SK-N-SH (cell line): Measurements from ENCODE around the gene DNAJC13. TPM values are rescaled to one million over a fixed set of nuclear protein-coding genes. Genes with fewer than 3 reads are reported as not detected.

Experiments
- CTCF ChIA-PET: fragments of 300-600, 350-600 bp; formaldehyde crosslinking; extraction: SDS; loops from one replicate; lab custom pipeline; 2021; lab: Yijun Ruan, JAX
- POLR2A ChIA-PET: fragments of 350-600 bp; sonication (Branson Sonifier 250); formaldehyde crosslinking; extraction: SDS; loops from one replicate; lab custom pipeline; 2020; ENCODE audit warnings: antibody characterized with exemption, inconsistent platforms; lab: Yijun Ruan, JAX
- DNase-seq: peaks from one replicate; pipeline ENCODE4 v3.0.0; 2012
- H2AFZ ChIP-seq: fragments of 200-600 bp; sonication (generic); 2 replicates; pipeline ENCODE4 v1.8.1; 2016; ENCODE audit warnings: antibody characterized with exemption, mild to moderate bottlenecking, low read depth
- H3F3A ChIP-seq: fragments of 200-600 bp; sonication (generic); replicated peaks from 2 replicates; pipeline ENCODE3; 2016; ENCODE audit warnings: antibody characterized with exemption, mild to moderate bottlenecking; ENCODE audit not compliant: insufficient read depth
- H3K27ac ChIP-seq, 2 experiments: fragments of 200-500 bp in 1 of 2; fragments of 200-600 bp in 1 of 2; sonication (Bioruptor generic) in 1 of 2; sonication (generic), shearing (Covaris generic) in 1 of 2; 2 replicates each; pipeline versions ENCODE4 v1.5.1 to v1.6.1; 2014 to 2016; ENCODE audit warnings: low read depth in 2 of 2, inconsistent platforms in 1 of 2, low read length in 1 of 2, mild to moderate bottlenecking in 1 of 2, mixed read lengths in 1 of 2
- H3K27me3 ChIP-seq: fragments of 200-600 bp; sonication (generic), shearing (Covaris generic); 2 replicates; pipeline ENCODE4 v1.6.1; 2016; ENCODE audit warnings: mixed run types; ENCODE audit not compliant: insufficient read depth
- H3K36me3 ChIP-seq, 2 experiments: fragments of 200-500 bp in 1 of 2; fragments of 200-600 bp in 1 of 2; sonication (Bioruptor generic) in 1 of 2; sonication (generic) in 1 of 2; replicated peaks in 1 of 2; 2 replicates each; pipeline versions ENCODE3 to v1.5.1; 2014 to 2016; ENCODE audit warnings: low read length in 1 of 2, mild to moderate bottlenecking in 1 of 2; ENCODE audit not compliant: insufficient read depth in 2 of 2, control insufficient read depth in 1 of 2
- H3K4me1 ChIP-seq, 2 experiments: fragments of 200-500 bp in 1 of 2; fragments of 200-600 bp in 1 of 2; sonication (Bioruptor generic) in 1 of 2; sonication (generic), shearing (Covaris generic) in 1 of 2; 2 replicates each; pipeline versions ENCODE4 v1.5.1 to v1.6.1; 2014 to 2016; ENCODE audit warnings: low read depth in 1 of 2, low read length in 1 of 2, mixed run types in 1 of 2; ENCODE audit not compliant: insufficient read depth in 2 of 2, control insufficient read depth in 1 of 2
- H3K4me2 ChIP-seq: fragments of 200-600 bp; sonication (generic), shearing (Covaris generic); 2 replicates; pipeline ENCODE4 v1.6.1; 2017; ENCODE audit warnings: mixed run types
- H3K4me3 ChIP-seq, 2 experiments: fragments of 200-500 bp in 1 of 2; fragments of 200-600 bp in 1 of 2; sonication (Bioruptor generic) in 1 of 2; sonication (generic), shearing (Covaris generic) in 1 of 2; 2 replicates each; pipeline versions ENCODE4 v1.5.1 to v1.8.1; 2014 to 2016; ENCODE audit warnings: low read depth in 2 of 2, inconsistent platforms in 1 of 2, low read length in 1 of 2, mild to moderate bottlenecking in 1 of 2, mixed read lengths in 1 of 2, moderate library complexity in 1 of 2
- H3K79me2 ChIP-seq: fragments of 200-600 bp; sonication (generic); 2 replicates; pipeline ENCODE4 v1.8.1; 2017; ENCODE audit warnings: mild to moderate bottlenecking; ENCODE audit not compliant: insufficient read depth
- H3K9ac ChIP-seq: fragments of 200-600 bp; sonication (generic); 2 replicates; pipeline ENCODE4 v1.6.1; 2017; ENCODE audit warnings: mixed run types
- H3K9me2 ChIP-seq: fragments of 200-600 bp; sonication (generic); 2 replicates; pipeline ENCODE4 v1.6.1; 2017; ENCODE audit warnings: mixed run types
- H3K9me3 ChIP-seq: fragments of 200-600 bp; sonication (generic); 2 replicates; pipeline ENCODE4 v1.6.1; 2017; ENCODE audit warnings: mixed run types, mild to moderate bottlenecking, moderate library complexity
- H4K20me1 ChIP-seq: fragments of 200-600 bp; sonication (generic); 2 replicates; pipeline ENCODE4 v1.6.1; 2017; ENCODE audit warnings: mild to moderate bottlenecking, mixed run types; ENCODE audit not compliant: insufficient read depth
- CHD2 ChIP-seq: fragments of 150-350 bp; IDR thresholded peaks from 2 replicates; pipeline ENCODE4 v1.6.1; 2018; ENCODE audit warnings: low read length; ENCODE audit not compliant: partially characterized antibody
- EZH2phosphoT487 ChIP-seq: fragments of 200-600 bp; sonication (generic); IDR thresholded peaks from 2 replicates; pipeline ENCODE4 v1.6.1; 2017; ENCODE audit warnings: low read depth, mixed run types, mild to moderate bottlenecking, antibody characterized with exemption, moderate library complexity, borderline replicate concordance
- FOSL2 ChIP-seq: IDR thresholded peaks from 2 replicates; pipeline ENCODE4 v1.4.0; 2012; ENCODE audit warnings: low read depth, mild to moderate bottlenecking, moderate library complexity, borderline replicate concordance
- FOXJ3 ChIP-seq: sonication (generic); formaldehyde crosslinking; IDR thresholded peaks from 2 replicates; pipeline ENCODE4 v1.5.1; 2020; ENCODE audit warnings: mild to moderate bottlenecking, missing genetic modification reagents
- FOXM1 ChIP-seq: IDR thresholded peaks from 2 replicates; pipeline ENCODE4 v1.4.0; 2012; ENCODE audit warnings: low read depth, mild to moderate bottlenecking
- GABPA ChIP-seq: IDR thresholded peaks from 2 replicates; pipeline ENCODE4 v1.4.0; 2012; ENCODE audit warnings: low read depth, mild to moderate bottlenecking
- MEF2A ChIP-seq: IDR thresholded peaks from 2 replicates; pipeline ENCODE4 v1.4.0; 2012; ENCODE audit warnings: low read depth, borderline replicate concordance
- NFIC ChIP-seq: IDR thresholded peaks from 2 replicates; pipeline ENCODE4 v1.4.0; 2012; ENCODE audit warnings: borderline replicate concordance
- RAD21 ChIP-seq: IDR thresholded peaks from 2 replicates; pipeline ENCODE4 v1.6.1; 2012; ENCODE audit warnings: mild to moderate bottlenecking, low read length
- RFX5 ChIP-seq: IDR thresholded peaks from 2 replicates; pipeline ENCODE4 v1.6.1; 2012; ENCODE audit warnings: mild to moderate bottlenecking, improper control_type of control experiment, low read length
- SIN3A ChIP-seq: IDR thresholded peaks from 2 replicates; pipeline ENCODE4 v1.6.1; 2012; ENCODE audit warnings: low read depth, mild to moderate bottlenecking, low read length, moderate library complexity, borderline replicate concordance
- SMC3 ChIP-seq: IDR thresholded peaks from 2 replicates; pipeline ENCODE4 v1.6.1; 2012; ENCODE audit warnings: low read depth, low read length, improper control_type of control experiment
- TCF12 ChIP-seq: IDR thresholded peaks from 2 replicates; pipeline ENCODE4 v1.4.0; 2012
- TEAD4 ChIP-seq: IDR thresholded peaks from 2 replicates; pipeline ENCODE4 v1.4.0; 2012; ENCODE audit warnings: mild to moderate bottlenecking, borderline replicate concordance; ENCODE audit not compliant: insufficient read depth
- WGBS: methylation state at CpG from one replicate; pipeline ENCODE4 v1.1.6; 2017; ENCODE audit warnings: low lambda C conversion rate; 5-methylcytosine and 5-hydroxymethylcytosine counted together
- polyA plus RNA-seq, 3 experiments: library from polyadenylated mRNA; depleted of rRNA; stranded (reverse); fragments of >200 nt; gene quantifications; 2 replicates each; pipeline ENCODE4 v1.2.3, GENCODE V29; 2012
- TF ChIP-seq, protein P1 (sequence below): IDR thresholded peaks from 2 replicates; pipeline ENCODE4 v1.4.0; 2012; ENCODE audit warnings: low read depth
- TF ChIP-seq, protein P2 (sequence below): IDR thresholded peaks from 2 replicates; pipeline ENCODE4 v1.4.0; 2012; ENCODE audit warnings: low read depth, borderline replicate concordance

Gene DNAJC13
- polyA plus RNA-seq, 1 of the 3 experiments (the other 2 are of a cell fraction), result 10.8 TPM

DNA sequence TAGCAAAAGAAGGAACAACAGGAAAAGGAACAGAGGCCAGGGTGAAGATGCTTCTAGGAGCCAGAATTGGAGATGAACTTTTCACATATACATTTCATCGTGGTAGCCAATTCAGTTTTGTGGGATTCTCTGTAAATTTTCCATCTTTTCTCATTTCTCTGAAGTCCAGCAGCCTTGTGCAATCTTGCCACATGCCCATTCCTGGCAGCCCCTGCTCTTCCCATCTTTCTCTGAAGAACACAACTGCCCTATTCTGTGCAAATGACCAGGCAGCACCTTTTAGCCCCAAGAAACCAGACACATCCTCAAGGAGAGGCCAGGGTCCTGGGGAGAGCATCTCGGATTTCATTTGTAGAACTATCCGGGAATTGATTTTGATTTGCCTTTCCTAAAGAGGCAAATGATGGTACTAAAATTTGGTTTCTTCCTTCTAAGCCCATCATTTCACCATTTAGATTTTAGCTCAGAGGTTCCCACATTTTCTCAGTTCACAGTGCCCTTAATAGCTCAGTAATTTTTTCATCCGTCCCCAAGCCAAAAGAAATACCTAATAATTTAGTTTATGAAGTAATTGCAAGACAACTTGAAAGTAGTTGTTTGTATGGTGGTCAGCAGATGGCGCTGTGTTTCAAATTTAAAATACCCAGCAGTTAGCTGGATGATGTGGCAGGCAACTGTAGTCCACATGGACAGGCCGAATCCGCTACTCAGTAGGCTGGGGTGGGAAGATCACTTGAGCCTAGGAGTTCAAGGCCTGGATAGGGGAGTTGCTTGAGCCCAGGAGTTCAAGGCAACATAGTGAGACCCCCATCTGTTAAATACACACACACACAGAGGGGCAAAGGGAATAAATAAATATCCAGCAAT lies 118.5 kb downstream of the DNAJC13 start (continued):
- TF ChIP-seq MEF2A (no peak), SMC3 (peak; percentile 79), EZH2phosphoT487 (no peak), SIN3A (peak; percentile 29; the same call in 1 of the 2 replicates), TCF12 (no peak), FOXM1 (no peak), RAD21 (peak; percentile 76), RFX5 (no peak), TEAD4 (no peak), CHD2 (no peak)
- TF ChIP-seq, protein P1, sequence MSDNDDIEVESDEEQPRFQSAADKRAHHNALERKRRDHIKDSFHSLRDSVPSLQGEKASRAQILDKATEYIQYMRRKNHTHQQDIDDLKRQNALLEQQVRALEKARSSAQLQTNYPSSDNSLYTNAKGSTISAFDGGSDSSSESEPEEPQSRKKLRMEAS, result peak; percentile 82
- TF ChIP-seq, protein P2, sequence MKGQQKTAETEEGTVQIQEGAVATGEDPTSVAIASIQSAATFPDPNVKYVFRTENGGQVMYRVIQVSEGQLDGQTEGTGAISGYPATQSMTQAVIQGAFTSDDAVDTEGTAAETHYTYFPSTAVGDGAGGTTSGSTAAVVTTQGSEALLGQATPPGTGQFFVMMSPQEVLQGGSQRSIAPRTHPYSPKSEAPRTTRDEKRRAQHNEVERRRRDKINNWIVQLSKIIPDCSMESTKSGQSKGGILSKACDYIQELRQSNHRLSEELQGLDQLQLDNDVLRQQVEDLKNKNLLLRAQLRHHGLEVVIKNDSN, result no peak

DNA sequence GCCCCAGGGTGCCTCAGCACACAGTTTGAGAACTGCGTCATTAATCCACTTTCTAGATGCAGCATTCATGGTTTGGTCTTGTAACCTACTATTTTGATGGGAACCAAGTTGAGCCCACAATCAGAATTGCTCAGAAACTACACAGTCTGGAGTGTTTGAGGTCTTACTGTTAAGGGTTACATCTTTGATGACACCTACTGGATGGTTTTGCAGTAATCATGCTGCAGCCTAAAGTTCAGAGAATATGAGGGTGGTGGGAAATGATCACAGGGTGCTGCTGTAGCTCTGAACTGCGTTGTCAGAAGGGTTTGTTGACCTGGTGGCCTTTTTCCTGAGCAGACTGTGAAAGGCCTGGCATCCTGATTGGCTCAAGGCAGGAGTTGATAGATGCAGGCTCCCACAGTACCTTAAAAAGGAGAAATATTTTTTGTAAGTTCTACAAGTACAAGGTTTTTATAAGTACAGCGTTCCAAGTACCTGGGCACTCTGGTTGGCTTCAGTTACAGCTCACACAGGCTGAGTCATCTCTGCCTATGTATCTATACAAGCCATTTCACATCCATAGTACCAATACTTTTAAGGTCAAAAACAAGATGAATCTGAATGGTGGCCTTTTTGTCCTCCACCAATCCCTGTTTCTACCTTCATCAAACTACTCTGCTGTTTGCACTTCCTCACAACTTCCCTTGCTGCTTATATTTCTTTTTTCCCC lies 119.3 kb downstream of the DNAJC13 start:
- Histone ChIP-seq H3K79me2 (0 out of 2 replicates have a peak, but pooled peaks cover 4% of the 10 kb centered on the region), H3K27ac (peak overlapping the region in 1 of 2 experiments; percentile 39; a peak in 2 of 4 replicates), H2AFZ (no peak overlapping the region), H3K9ac (peak overlapping the region; percentile 29; the same call in 1 of the 2 replicates), H4K20me1 (no peaks in the 10 kb centered on the region), H3K4me2 (no peak overlapping the region), H3K36me3 (peaks cover 58 to 60% of the 10 kb centered on the region in 2 experiments), H3K27me3 (no peaks in the 10 kb centered on the region), H3K4me3 (no peak overlapping the region), H3K9me3 (no peaks in the 10 kb centered on the region), H3F3A (peaks cover 18% of the 10 kb centered on the region), H3K9me2 (no peaks in the 10 kb centered on the region), H3K4me1 (peaks cover 0 to 6% of the 10 kb centered on the region in 2 experiments; a peak in 1 of 4 replicates)
- TF ChIP-seq MEF2A, result no peak
- no peak for TF ChIP-seq GABPA
- no peak for TF ChIP-seq FOSL2
- no peak for TF ChIP-seq SIN3A
- TF ChIP-seq NFIC, result no peak
- TF ChIP-seq TEAD4, result no peak
- no peak for TF ChIP-seq FOXJ3 (CRISPR knock-in tag)
- TF ChIP-seq RFX5, result no peak
- TF ChIP-seq, protein P1, result no peak
- ChIA-PET POLR2A (no interaction called here), CTCF (interaction anchor here (0.5 to 6.6 kb wide), 49 partner anchors 10 to 185 kb away, joined by 3 to 121 read pairs (median 4); partner anchors contain the start of genes ACAD11, NPHP3 and UBA5)
- WGBS, result 98% methylated on average over 3 of the region's 3 CpGs
- DNase-seq, result no peak
